K562 (cell line): ENCODE data around the gene DDX54. TPM values are rescaled to one million over a fixed set of nuclear protein-coding genes. Genes with fewer than 3 reads are reported as not detected.

Source experiments
- ATF7 ChIP-seq: fragments of 450-650 bp; IDR thresholded peaks from 2 replicates; pipeline ENCODE4 v1.7.1; 2014; ENCODE audit warnings: mild to moderate bottlenecking, moderate library complexity
- CCAR2 ChIP-seq: fragments of 200-400 bp; formaldehyde crosslinking; IDR thresholded peaks from 2 replicates; pipeline ENCODE4 v1.6.1; 2017; ENCODE audit warnings: mild to moderate bottlenecking, low read depth, low read length
- CHCHD3 ChIP-seq: fragments of 250-450 bp; sonication (Bioruptor Pico); IDR thresholded peaks from 2 replicates; pipeline ENCODE4 v2.1.2; 2022; ENCODE audit warnings: mild to moderate bottlenecking
- HMG20B ChIP-seq: fragments of 250-450 bp; sonication (Bioruptor Pico); IDR thresholded peaks from 2 replicates; pipeline ENCODE4 v1.5.0; 2021; ENCODE audit warnings: mild to moderate bottlenecking
- MCM5 ChIP-seq: fragments of 450-650 bp; IDR thresholded peaks from 2 replicates; pipeline ENCODE4 v1.6.1; 2016; ENCODE audit warnings: low read depth
- RFX1 ChIP-seq: fragments of 450-650 bp; IDR thresholded peaks from 2 replicates; pipeline ENCODE4 v1.6.1; 2016; ENCODE audit warnings: mild to moderate bottlenecking, moderate library complexity
- SAP30 ChIP-seq: fragments of 200-600 bp; sonication (generic); IDR thresholded peaks from 2 replicates; pipeline ENCODE4 v1.6.1; 2012; ENCODE audit warnings: borderline replicate concordance, low read depth, mild to moderate bottlenecking, moderate library complexity, low read length, control low read depth, inconsistent platforms; ENCODE audit not compliant: insufficient read depth, poor library complexity, severe bottlenecking
- SETDB1 ChIP-seq: IDR thresholded peaks from one replicate; pipeline ENCODE4 v1.6.1; 2012; ENCODE audit warnings: low read length, control low read depth, inconsistent platforms
- SIN3B ChIP-seq: fragments of 450-650 bp; IDR thresholded peaks from 2 replicates; pipeline ENCODE4 v1.6.1; 2017; ENCODE audit warnings: low read depth, mild to moderate bottlenecking, moderate library complexity
- XRCC4 ChIP-seq: IDR thresholded peaks from one replicate; pipeline ENCODE4 v1.6.1; 2011; ENCODE audit not compliant: insufficient read depth, insufficient read length; ENCODE audit errors: extremely low read depth
- ZBTB17 ChIP-seq: fragments of 450-650 bp; formaldehyde crosslinking; IDR thresholded peaks from 2 replicates; pipeline ENCODE4 v1.4.0; 2020; ENCODE audit warnings: mild to moderate bottlenecking
- ZKSCAN1 ChIP-seq: fragments of 150-350 bp; IDR thresholded peaks from 2 replicates; pipeline ENCODE4 v1.6.1; 2016; ENCODE audit warnings: low read depth, low read length
- ZNF217 ChIP-seq: sonication (generic); formaldehyde crosslinking; IDR thresholded peaks from 2 replicates; pipeline ENCODE4 v1.8.0; 2022; ENCODE audit warnings: mild to moderate bottlenecking, missing genetic modification reagents
- ZNF253 ChIP-seq: fragments of 250-450 bp; sonication (Bioruptor Pico); conservative IDR thresholded peaks from 2 replicates; pipeline ENCODE4 v1.6.1; 2021; ENCODE audit warnings: mild to moderate bottlenecking
- ZNF507 ChIP-seq: conservative IDR thresholded peaks from 2 replicates; pipeline ENCODE4 v1.6.1; 2017; ENCODE audit warnings: missing genetic modification characterization, missing compliant biosample characterization
- ZNF644 ChIP-seq: fragments of 200-800 bp; sonication (Bioruptor generic); IDR thresholded peaks from 2 replicates; pipeline ENCODE4 v1.6.1; 2016; ENCODE audit warnings: low read depth, missing genetic modification characterization, missing compliant biosample characterization
- ZNF766 ChIP-seq: fragments of 200-800 bp; sonication (Bioruptor generic); conservative IDR thresholded peaks from 2 replicates; pipeline ENCODE4 v1.6.1; 2016; ENCODE audit warnings: missing genetic modification characterization, missing compliant biosample characterization
- polyA plus RNA-seq, 8 experiments: library from polyadenylated mRNA; depleted of rRNA in 4 of 8; stranded (reverse) in 5 of 8; unstranded in 3 of 8; fragments of >200 nt; fragmentation: Nextera tagmentation in 2 of 8; fragmentation: Illumina TruSeq in 1 of 8; extraction: Ambion mirVana in 2 of 8; extraction: Trizol in 1 of 8; gene quantifications; 2 replicates each; pipeline versions ENCODE4 v1.2.1 to v1.2.3, GENCODE V29; 2011 to 2014; ENCODE audit warnings: inconsistent platforms in 1 of 8, missing spikeins in 1 of 8
- total RNA-seq, 7 experiments: library from RNA; depleted of rRNA in 6 of 7; stranded (reverse); fragments of >200 nt in 6 of 7; fragmentation: Illumina TruSeq in 2 of 7; extraction: Trizol in 2 of 7; gene quantifications; 2 replicates each; pipeline versions ENCODE4 v1.2.1 to v1.2.3, GENCODE V29; 2011 to 2021; ENCODE audit warnings: low replicate concordance in 1 of 7
- TF ChIP-seq, protein P1 (sequence below): IDR thresholded peaks from 2 replicates; pipeline ENCODE4 v1.6.1; 2011; ENCODE audit not compliant: insufficient read length; ENCODE audit errors: extremely low read depth
- TF ChIP-seq, protein P2 (sequence below): fragments of 450-650 bp; IDR thresholded peaks from 2 replicates; pipeline ENCODE4 v1.6.1; 2016; ENCODE audit warnings: borderline replicate concordance
- TF ChIP-seq, protein P3 (sequence below): fragments of 250-450 bp; sonication (Bioruptor Pico); IDR thresholded peaks from 2 replicates; pipeline ENCODE4 v1.8.0; 2021; ENCODE audit warnings: moderate library complexity, mild to moderate bottlenecking, inconsistent platforms
- TF ChIP-seq, protein P4 (sequence below): sonication (generic); formaldehyde crosslinking; IDR thresholded peaks from 2 replicates; pipeline ENCODE4 v1.9.0; 2022; ENCODE audit warnings: mild to moderate bottlenecking, missing genetic modification reagents
- TF ChIP-seq, protein P5 (sequence below): fragments of 200-800 bp; sonication (Bioruptor generic); IDR thresholded peaks from 2 replicates; pipeline ENCODE4 v1.6.1; 2017; ENCODE audit warnings: missing genetic modification characterization, missing compliant biosample characterization

DDX54 gene
- total and polyA plus RNA-seq, 9 of the 15 experiments (the other 6 are each of a cell fraction or from before 2014, with no cell fraction given): 1.4 to 135 (median 51.4) TPM

DNA sequence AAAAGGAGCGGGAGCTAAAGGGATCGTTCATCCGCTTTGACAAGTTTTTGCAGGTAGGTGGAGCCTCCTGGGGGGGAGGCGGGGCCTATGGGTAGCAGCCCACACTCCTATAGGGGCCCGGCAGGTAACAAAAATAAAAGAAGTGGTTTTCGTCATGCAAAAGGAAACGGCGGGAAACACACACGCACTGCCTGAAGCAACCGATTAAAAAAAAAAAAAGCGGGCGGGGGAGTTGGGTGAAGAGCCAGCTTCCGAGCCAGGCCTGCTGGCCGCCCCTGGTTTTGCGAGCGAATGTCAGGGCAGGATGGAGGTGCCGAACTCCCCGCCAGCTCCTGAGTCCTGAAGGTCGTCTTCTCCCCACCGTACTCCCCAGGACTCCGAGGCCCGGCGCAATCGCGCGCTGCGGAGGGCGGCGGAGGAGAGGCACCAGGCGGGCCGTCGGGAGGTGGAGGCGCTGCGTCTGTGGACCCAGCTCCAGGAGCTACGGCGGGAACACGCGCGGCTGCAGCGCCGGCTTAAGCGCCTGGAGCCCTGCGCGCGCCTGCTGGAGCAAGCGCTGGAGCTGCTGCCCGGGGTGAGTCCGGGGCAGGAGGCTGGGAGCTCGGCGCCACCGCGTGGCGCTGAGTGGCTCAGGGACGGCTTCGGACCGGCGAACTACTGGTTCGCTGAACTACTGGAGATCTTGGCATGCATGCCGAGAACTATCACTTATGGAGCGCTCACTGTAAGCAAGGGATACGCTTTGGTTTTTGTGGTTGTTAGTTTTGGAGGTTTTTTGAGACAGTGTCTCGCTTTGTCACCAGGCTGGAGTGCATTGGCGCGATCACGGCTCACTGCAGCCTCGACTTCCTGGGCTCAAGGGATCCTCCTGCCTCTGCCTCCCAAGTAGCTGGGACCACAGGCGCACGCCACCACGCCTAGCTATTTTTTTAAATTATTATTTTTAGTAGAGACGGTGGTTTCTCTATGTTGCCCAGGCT is 32.2 kb downstream of the DDX54 start (continued):
- TF ChIP-seq ZNF253 (no peak), ZNF766 (CRISPR knock-in tag) (no peak), ZNF507 (no peak), XRCC4 (no peak), ZBTB17 (CRISPR knock-in tag) (no peak), CCAR2 (no peak), ZNF217 (CRISPR knock-in tag) (no peak), SETDB1 (no peak), ATF7 (no peak), SAP30 (no peak), ZKSCAN1 (no peak), ZNF644 (tag) (no peak), CHCHD3 (CRISPR knock-in tag) (no peak), HMG20B (CRISPR knock-in tag) (no peak), MCM5 (no peak), SIN3B (no peak), RFX1 (no peak)
- TF ChIP-seq, protein P1, sequence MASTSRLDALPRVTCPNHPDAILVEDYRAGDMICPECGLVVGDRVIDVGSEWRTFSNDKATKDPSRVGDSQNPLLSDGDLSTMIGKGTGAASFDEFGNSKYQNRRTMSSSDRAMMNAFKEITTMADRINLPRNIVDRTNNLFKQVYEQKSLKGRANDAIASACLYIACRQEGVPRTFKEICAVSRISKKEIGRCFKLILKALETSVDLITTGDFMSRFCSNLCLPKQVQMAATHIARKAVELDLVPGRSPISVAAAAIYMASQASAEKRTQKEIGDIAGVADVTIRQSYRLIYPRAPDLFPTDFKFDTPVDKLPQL: no peak
- TF ChIP-seq, protein P2, sequence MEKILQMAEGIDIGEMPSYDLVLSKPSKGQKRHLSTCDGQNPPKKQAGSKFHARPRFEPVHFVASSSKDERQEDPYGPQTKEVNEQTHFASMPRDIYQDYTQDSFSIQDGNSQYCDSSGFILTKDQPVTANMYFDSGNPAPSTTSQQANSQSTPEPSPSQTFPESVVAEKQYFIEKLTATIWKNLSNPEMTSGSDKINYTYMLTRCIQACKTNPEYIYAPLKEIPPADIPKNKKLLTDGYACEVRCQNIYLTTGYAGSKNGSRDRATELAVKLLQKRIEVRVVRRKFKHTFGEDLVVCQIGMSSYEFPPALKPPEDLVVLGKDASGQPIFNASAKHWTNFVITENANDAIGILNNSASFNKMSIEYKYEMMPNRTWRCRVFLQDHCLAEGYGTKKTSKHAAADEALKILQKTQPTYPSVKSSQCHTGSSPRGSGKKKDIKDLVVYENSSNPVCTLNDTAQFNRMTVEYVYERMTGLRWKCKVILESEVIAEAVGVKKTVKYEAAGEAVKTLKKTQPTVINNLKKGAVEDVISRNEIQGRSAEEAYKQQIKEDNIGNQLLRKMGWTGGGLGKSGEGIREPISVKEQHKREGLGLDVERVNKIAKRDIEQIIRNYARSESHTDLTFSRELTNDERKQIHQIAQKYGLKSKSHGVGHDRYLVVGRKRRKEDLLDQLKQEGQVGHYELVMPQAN: no peak
- TF ChIP-seq, protein P3, sequence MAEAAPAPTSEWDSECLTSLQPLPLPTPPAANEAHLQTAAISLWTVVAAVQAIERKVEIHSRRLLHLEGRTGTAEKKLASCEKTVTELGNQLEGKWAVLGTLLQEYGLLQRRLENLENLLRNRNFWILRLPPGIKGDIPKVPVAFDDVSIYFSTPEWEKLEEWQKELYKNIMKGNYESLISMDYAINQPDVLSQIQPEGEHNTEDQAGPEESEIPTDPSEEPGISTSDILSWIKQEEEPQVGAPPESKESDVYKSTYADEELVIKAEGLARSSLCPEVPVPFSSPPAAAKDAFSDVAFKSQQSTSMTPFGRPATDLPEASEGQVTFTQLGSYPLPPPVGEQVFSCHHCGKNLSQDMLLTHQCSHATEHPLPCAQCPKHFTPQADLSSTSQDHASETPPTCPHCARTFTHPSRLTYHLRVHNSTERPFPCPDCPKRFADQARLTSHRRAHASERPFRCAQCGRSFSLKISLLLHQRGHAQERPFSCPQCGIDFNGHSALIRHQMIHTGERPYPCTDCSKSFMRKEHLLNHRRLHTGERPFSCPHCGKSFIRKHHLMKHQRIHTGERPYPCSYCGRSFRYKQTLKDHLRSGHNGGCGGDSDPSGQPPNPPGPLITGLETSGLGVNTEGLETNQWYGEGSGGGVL (CRISPR knock-in tag): no peak
- TF ChIP-seq, protein P4, sequence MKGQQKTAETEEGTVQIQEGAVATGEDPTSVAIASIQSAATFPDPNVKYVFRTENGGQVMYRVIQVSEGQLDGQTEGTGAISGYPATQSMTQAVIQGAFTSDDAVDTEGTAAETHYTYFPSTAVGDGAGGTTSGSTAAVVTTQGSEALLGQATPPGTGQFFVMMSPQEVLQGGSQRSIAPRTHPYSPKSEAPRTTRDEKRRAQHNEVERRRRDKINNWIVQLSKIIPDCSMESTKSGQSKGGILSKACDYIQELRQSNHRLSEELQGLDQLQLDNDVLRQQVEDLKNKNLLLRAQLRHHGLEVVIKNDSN (CRISPR knock-in tag): no peak; the same call in 1 of the 2 replicates
- TF ChIP-seq, protein P5, sequence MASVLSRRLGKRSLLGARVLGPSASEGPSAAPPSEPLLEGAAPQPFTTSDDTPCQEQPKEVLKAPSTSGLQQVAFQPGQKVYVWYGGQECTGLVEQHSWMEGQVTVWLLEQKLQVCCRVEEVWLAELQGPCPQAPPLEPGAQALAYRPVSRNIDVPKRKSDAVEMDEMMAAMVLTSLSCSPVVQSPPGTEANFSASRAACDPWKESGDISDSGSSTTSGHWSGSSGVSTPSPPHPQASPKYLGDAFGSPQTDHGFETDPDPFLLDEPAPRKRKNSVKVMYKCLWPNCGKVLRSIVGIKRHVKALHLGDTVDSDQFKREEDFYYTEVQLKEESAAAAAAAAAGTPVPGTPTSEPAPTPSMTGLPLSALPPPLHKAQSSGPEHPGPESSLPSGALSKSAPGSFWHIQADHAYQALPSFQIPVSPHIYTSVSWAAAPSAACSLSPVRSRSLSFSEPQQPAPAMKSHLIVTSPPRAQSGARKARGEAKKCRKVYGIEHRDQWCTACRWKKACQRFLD (CRISPR knock-in tag): no peak
